Mesenteric fat pad (tissue), 1 donor: ENCODE data around the gene LSG1. TPM values are rescaled to one million over a fixed set of nuclear protein-coding genes. Genes with fewer than 3 reads are reported as not detected.

Source experiments
- total RNA-seq: library from RNA; stranded (reverse); fragmentation: NEBNext Ultra II Directional; extraction: Animal tissue kit (Norgen Biotek cat#: 25700); gene quantifications from one replicate; pipeline ENCODE4 v1.2.1, GENCODE V29; 2021
- donor health status: DM: yes; HTN: yes; CAD: no.

LSG1 gene
- total RNA-seq, 1 donor from 2014 or later = 37.6 TPM

Other genes starting within 250 kb of the LSG1 start
- 204 TPM for gene ATP13A3, start 185.2 kb downstream of the LSG1 start, total RNA-seq
- gene TMEM44, start 38.8 kb downstream of the LSG1 start, total RNA-seq = 12.4 TPM
- 22.3 TPM for gene FAM43A, start 13.7 kb upstream of the LSG1 start, total RNA-seq